IMR-90 (cell line): Measurements from ENCODE around the gene CD99. TPM values are rescaled to one million over a fixed set of nuclear protein-coding genes. Genes with fewer than 3 reads are reported as not detected.

Source experiments
- ATAC-seq: fragments of 200-7000 bp; cut with Tn5 transposase; 2 replicates; pipeline ENCODE4 v1.9.1; 2020; ENCODE audit warnings: low read depth, mild to moderate bottlenecking, moderate library complexity
- BruUV-seq: library from RNA; stranded (reverse); fragments of 400-500 nt; replicated peaks from 2 replicates; lab custom pipeline; 2021; lab: Mats Ljungman, UMichigan
- CTCF ChIA-PET: fragments of 300-600 bp; formaldehyde crosslinking; extraction: SDS; loops from one replicate; lab custom pipeline; 2021; ENCODE audit warnings: antibody characterized with exemption; lab: Yijun Ruan, JAX
- POLR2A ChIA-PET: fragments of 300-600 bp; sonication (Branson Sonifier 250); formaldehyde crosslinking; loops from one replicate; lab custom pipeline; 2022; ENCODE audit warnings: antibody characterized with exemption; ENCODE audit not compliant: unreplicated experiment; lab: Charles Lee
- DNase-seq: peaks from one replicate; pipeline ENCODE4 v3.0.0; 2013
- H2AFZ ChIP-seq: replicated peaks from 2 replicates; pipeline ENCODE3; 2013; ENCODE audit warnings: low read length, mild to moderate bottlenecking; ENCODE audit not compliant: poor library complexity
- H2AK5ac ChIP-seq: 2 replicates; pipeline ENCODE4 v1.6.1; 2013; ENCODE audit warnings: low read depth, low read length, inconsistent platforms
- H2AK9ac ChIP-seq: replicated peaks from 2 replicates; pipeline ENCODE3; 2013; ENCODE audit warnings: mild to moderate bottlenecking, low read depth, low read length, moderate library complexity; ENCODE audit not compliant: poor library complexity
- H2BK120ac ChIP-seq: 2 replicates; pipeline ENCODE4 v1.6.1; 2013; ENCODE audit warnings: low read depth, low read length, inconsistent platforms
- H2BK15ac ChIP-seq: 3 replicates; pipeline ENCODE4 v1.6.1; 2013; ENCODE audit warnings: low read depth, low read length, inconsistent platforms
- H2BK20ac ChIP-seq: 2 replicates; pipeline ENCODE4 v1.6.1; 2013; ENCODE audit warnings: low read depth, mild to moderate bottlenecking, inconsistent platforms, low read length, moderate library complexity
- H2BK5ac ChIP-seq: 2 replicates; pipeline ENCODE4 v1.6.1; 2013; ENCODE audit warnings: mild to moderate bottlenecking, low read depth, low read length, inconsistent platforms; ENCODE audit not compliant: poor library complexity, severe bottlenecking
- H3K14ac ChIP-seq: replicated peaks from 2 replicates; pipeline ENCODE4 v1.6.1; 2013; ENCODE audit warnings: low read depth, low read length, inconsistent platforms
- H3K18ac ChIP-seq: 2 replicates; pipeline ENCODE4 v1.6.1; 2013; ENCODE audit warnings: low read depth, low read length, control low read depth
- H3K23ac ChIP-seq: 2 replicates; pipeline ENCODE4 v1.6.1; 2013; ENCODE audit warnings: low read depth, low read length, inconsistent platforms
- H3K27ac ChIP-seq: 2 replicates; pipeline ENCODE4 v1.5.1; 2013; ENCODE audit warnings: mild to moderate bottlenecking, control low read depth, low read length; ENCODE audit not compliant: insufficient read depth
- H3K27me3 ChIP-seq: 2 replicates; pipeline ENCODE4 v1.6.1; 2013; ENCODE audit warnings: low read length; ENCODE audit not compliant: control insufficient read depth, insufficient read depth
- H3K36me3 ChIP-seq: 2 replicates; pipeline ENCODE4 v1.6.1; 2013; ENCODE audit warnings: low read length, mixed read lengths; ENCODE audit not compliant: control insufficient read depth, insufficient read depth
- H3K4ac ChIP-seq: 2 replicates; pipeline ENCODE4 v1.6.1; 2013; ENCODE audit warnings: low read depth, low read length, inconsistent platforms
- H3K4me1 ChIP-seq: 2 replicates; pipeline ENCODE4 v1.6.1; 2013; ENCODE audit warnings: low read length, mixed read lengths; ENCODE audit not compliant: control insufficient read depth, insufficient read depth
- H3K4me2 ChIP-seq: 2 replicates; pipeline ENCODE4 v1.6.1; 2013; ENCODE audit warnings: low read depth, mild to moderate bottlenecking, control low read depth, low read length, moderate library complexity
- H3K4me3 ChIP-seq: 2 replicates; pipeline ENCODE4 v1.5.1; 2013; ENCODE audit warnings: low read depth, mild to moderate bottlenecking, control low read depth, low read length, moderate library complexity; ENCODE audit not compliant: insufficient read depth
- H3K56ac ChIP-seq: 2 replicates; pipeline ENCODE4 v1.6.1; 2013; ENCODE audit warnings: low read length, inconsistent platforms; ENCODE audit not compliant: insufficient read depth; ENCODE audit errors: extremely low read depth
- H3K79me1 ChIP-seq, 2 experiments: 2 replicates each; pipeline ENCODE4 v1.6.1; 2013; ENCODE audit warnings: low read length in 2 of 2, inconsistent platforms in 1 of 2, low read depth in 1 of 2
- H3K9ac ChIP-seq: 2 replicates; pipeline ENCODE4 v1.6.1; 2013; ENCODE audit warnings: low read depth, low read length, control low read depth
- H3K9me1 ChIP-seq: 2 replicates; pipeline ENCODE4 v1.6.1; 2013; ENCODE audit warnings: low read length, inconsistent platforms; ENCODE audit not compliant: insufficient read depth
- H3K9me3 ChIP-seq: 2 replicates; pipeline ENCODE4 v1.6.1; 2013; ENCODE audit warnings: low read length; ENCODE audit not compliant: control insufficient read depth, insufficient read depth
- H4K20me1 ChIP-seq: 2 replicates; pipeline ENCODE4 v1.6.1; 2013; ENCODE audit warnings: low read length, inconsistent platforms; ENCODE audit not compliant: insufficient read depth
- H4K5ac ChIP-seq: 2 replicates; pipeline ENCODE4 v1.6.1; 2013; ENCODE audit warnings: mild to moderate bottlenecking, low read depth, low read length, control low read depth
- H4K8ac ChIP-seq, 2 experiments: 2 replicates each; pipeline ENCODE4 v1.6.1; 2013; ENCODE audit warnings: low read depth in 2 of 2, low read length in 2 of 2, control low read depth in 1 of 2, inconsistent platforms in 1 of 2
- H4K91ac ChIP-seq: 2 replicates; pipeline ENCODE4 v1.6.1; 2013; ENCODE audit warnings: low read depth, low read length, inconsistent platforms; ENCODE audit not compliant: insufficient read depth
- BHLHE40 ChIP-seq: fragments of 150-350 bp; IDR thresholded peaks from 2 replicates; pipeline ENCODE4 v1.6.1; 2016; ENCODE audit warnings: mild to moderate bottlenecking, low read depth, low read length
- CEBPB ChIP-seq: IDR thresholded peaks from 2 replicates; pipeline ENCODE4 v1.6.1; 2012; ENCODE audit warnings: low read depth, low read length, improper control_type of control experiment
- FOS ChIP-seq: fragments of 150-350 bp; IDR thresholded peaks from 2 replicates; pipeline ENCODE4 v1.6.1; 2016; ENCODE audit warnings: low read depth, low read length
- MAFK ChIP-seq: IDR thresholded peaks from 2 replicates; pipeline ENCODE4 v1.6.1; 2012; ENCODE audit warnings: low read depth, low read length, improper control_type of control experiment
- MAZ ChIP-seq: IDR thresholded peaks from 2 replicates; pipeline ENCODE4 v1.6.1; 2012; ENCODE audit warnings: low read depth, mild to moderate bottlenecking, low read length, improper control_type of control experiment, moderate library complexity, borderline replicate concordance
- MXI1 ChIP-seq: IDR thresholded peaks from 2 replicates; pipeline ENCODE4 v1.6.1; 2012; ENCODE audit warnings: low read depth, mild to moderate bottlenecking, low read length, moderate library complexity, borderline replicate concordance
- POLR2A ChIP-seq: IDR thresholded peaks from 2 replicates; pipeline ENCODE4 v1.6.1; 2012; ENCODE audit warnings: mild to moderate bottlenecking, low read depth, low read length
- RAD21 ChIP-seq: IDR thresholded peaks from 2 replicates; pipeline ENCODE4 v1.6.1; 2012; ENCODE audit warnings: low read length, improper control_type of control experiment
- WGBS, 2 experiments: methylation state at CpG; one replicate each; pipeline versions ENCODE4 v1.1.5 to v1.1.7; 2013; ENCODE audit warnings: missing lambda C conversion rate in 2 of 2; ENCODE audit not compliant: insufficient read length in 1 of 2; ENCODE audit errors: extremely low coverage in 2 of 2; 5-methylcytosine and 5-hydroxymethylcytosine counted together
- dilution Hi-C: fragments of 300-500 bp; cut with HindIII; formaldehyde crosslinking; loops from one replicate; pipeline ENCODE4 v1.14.3; 2018; ENCODE audit warnings: low sequenced_read_pairs; ENCODE audit not compliant: unreplicated experiment
- in situ Hi-C: fragments of 300-500 bp; cut with MboI; formaldehyde crosslinking; loops from 3 replicates; pipeline ENCODE4 v1.14.3; 2019; ENCODE audit warnings: low sequenced_read_pairs, inconsistent platforms, mixed read lengths
- intact Hi-C: fragments of 100-400 bp; cut with micrococcal nuclease; formaldehyde crosslinking; loops from 2 replicates; pipeline ENCODE4 v1.10.0; 2022
- polyA plus RNA-seq, 3 experiments: library from polyadenylated mRNA; depleted of rRNA; stranded (reverse); fragments of >200 nt; gene quantifications; 2 replicates each; pipeline ENCODE4 v1.2.3, GENCODE V29; 2012; ENCODE audit warnings: low replicate concordance in 1 of 3
- total RNA-seq: library from RNA; depleted of rRNA; stranded (reverse); fragments of >200 nt; gene quantifications from 2 replicates; pipeline ENCODE4 v1.2.3, GENCODE V29; 2012
- TF ChIP-seq, protein P1 (sequence below): fragments of 150-350 bp; IDR thresholded peaks from 2 replicates; pipeline ENCODE4 v1.6.1; 2016; ENCODE audit warnings: low read depth, mild to moderate bottlenecking, low read length, moderate library complexity, borderline replicate concordance
- TF ChIP-seq, protein P2 (sequence below): conservative IDR thresholded peaks from 2 replicates; pipeline ENCODE4 v1.5.1; 2012; ENCODE audit warnings: mild to moderate bottlenecking, low read depth, low read length, improper control_type of control experiment

Gene CD99
- total and polyA plus RNA-seq, 2 of the 4 experiments (the other 2 are of a cell fraction) = 102 to 369 TPM

DNA sequence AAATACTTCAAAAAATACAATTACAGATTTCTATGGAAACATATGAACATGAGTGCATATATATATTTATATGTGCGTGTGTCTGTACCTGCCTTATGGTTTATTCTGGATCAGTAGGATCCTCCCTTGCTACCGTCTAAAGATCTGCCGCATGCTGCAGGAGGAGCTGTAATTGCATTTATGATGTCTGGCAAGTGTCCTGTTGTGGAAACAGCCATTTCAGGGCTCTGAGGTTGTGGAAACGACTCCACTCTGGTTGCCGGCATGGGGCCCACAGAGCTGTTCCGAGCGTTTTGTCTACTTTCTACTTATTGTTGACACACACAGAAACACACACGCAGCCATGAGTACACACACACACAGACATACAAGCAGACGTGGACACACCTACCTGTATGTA is 21.3 kb downstream of the CD99 start:
- Histone ChIP-seq H4K20me1 (peaks cover 60% of the 10 kb centered on the region), H3K36me3 (peaks cover 26% of the 10 kb centered on the region), H3K23ac (no peak overlapping the region), H3K27ac (no peak overlapping the region), H3K9ac (no peak overlapping the region), H2AFZ (no peak overlapping the region), H2BK20ac (no peak overlapping the region), H4K8ac (no peak overlapping the region), H4K91ac (no peak overlapping the region), H3K9me1 (peaks cover 39% of the 10 kb centered on the region), H2AK5ac (no peak overlapping the region), H2BK120ac (no peak overlapping the region), H3K4me1 (peaks cover 18% of the 10 kb centered on the region), H3K56ac (no peak overlapping the region), H2BK15ac (no peak overlapping the region), H2AK9ac (no peak overlapping the region), H3K79me1 (peaks cover 36 to 75% of the 10 kb centered on the region in 2 experiments), H3K4me3 (no peak overlapping the region), H3K14ac (no peak overlapping the region), H4K5ac (no peak overlapping the region), H3K18ac (no peak overlapping the region), H3K4me2 (no peak overlapping the region), H3K4ac (no peak overlapping the region), H2BK5ac (no peak overlapping the region), H3K9me3 (no peaks in the 10 kb centered on the region), H3K27me3 (no peaks in the 10 kb centered on the region)
- intact Hi-C loops = no loop called here
- no TSS peak for BruUV-seq
- no peak for ATAC-seq
- TF ChIP-seq RAD21 (no peak), CEBPB (no peak), MAZ (no peak), BHLHE40 (no peak), POLR2A (no peak), MAFK (no peak), MXI1 (no peak), FOS (no peak)
- TF ChIP-seq, protein P1, sequence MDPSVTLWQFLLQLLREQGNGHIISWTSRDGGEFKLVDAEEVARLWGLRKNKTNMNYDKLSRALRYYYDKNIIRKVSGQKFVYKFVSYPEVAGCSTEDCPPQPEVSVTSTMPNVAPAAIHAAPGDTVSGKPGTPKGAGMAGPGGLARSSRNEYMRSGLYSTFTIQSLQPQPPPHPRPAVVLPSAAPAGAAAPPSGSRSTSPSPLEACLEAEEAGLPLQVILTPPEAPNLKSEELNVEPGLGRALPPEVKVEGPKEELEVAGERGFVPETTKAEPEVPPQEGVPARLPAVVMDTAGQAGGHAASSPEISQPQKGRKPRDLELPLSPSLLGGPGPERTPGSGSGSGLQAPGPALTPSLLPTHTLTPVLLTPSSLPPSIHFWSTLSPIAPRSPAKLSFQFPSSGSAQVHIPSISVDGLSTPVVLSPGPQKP = no peak
- TF ChIP-seq, protein P2, sequence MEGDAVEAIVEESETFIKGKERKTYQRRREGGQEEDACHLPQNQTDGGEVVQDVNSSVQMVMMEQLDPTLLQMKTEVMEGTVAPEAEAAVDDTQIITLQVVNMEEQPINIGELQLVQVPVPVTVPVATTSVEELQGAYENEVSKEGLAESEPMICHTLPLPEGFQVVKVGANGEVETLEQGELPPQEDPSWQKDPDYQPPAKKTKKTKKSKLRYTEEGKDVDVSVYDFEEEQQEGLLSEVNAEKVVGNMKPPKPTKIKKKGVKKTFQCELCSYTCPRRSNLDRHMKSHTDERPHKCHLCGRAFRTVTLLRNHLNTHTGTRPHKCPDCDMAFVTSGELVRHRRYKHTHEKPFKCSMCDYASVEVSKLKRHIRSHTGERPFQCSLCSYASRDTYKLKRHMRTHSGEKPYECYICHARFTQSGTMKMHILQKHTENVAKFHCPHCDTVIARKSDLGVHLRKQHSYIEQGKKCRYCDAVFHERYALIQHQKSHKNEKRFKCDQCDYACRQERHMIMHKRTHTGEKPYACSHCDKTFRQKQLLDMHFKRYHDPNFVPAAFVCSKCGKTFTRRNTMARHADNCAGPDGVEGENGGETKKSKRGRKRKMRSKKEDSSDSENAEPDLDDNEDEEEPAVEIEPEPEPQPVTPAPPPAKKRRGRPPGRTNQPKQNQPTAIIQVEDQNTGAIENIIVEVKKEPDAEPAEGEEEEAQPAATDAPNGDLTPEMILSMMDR = no peak
- ChIA-PET CTCF (no interaction called here), POLR2A (no interaction called here)
- WGBS, 2 experiments = 93% methylated on average over 6 of the region's 9 CpGs; no CpG with 5 or more reads in 1 of the 2 experiments
- dilution Hi-C loops = no loop called here
- no peak for DNase-seq
- in situ Hi-C loops = no loop called here
